ENCODE results near the gene RET. TPM values are rescaled to one million over a fixed set of nuclear protein-coding genes. Genes with fewer than 3 reads are reported as not detected.

RET gene
- total RNA-seq, 1 experiment from 2014 or later = 68.0 TPM

DNA sequence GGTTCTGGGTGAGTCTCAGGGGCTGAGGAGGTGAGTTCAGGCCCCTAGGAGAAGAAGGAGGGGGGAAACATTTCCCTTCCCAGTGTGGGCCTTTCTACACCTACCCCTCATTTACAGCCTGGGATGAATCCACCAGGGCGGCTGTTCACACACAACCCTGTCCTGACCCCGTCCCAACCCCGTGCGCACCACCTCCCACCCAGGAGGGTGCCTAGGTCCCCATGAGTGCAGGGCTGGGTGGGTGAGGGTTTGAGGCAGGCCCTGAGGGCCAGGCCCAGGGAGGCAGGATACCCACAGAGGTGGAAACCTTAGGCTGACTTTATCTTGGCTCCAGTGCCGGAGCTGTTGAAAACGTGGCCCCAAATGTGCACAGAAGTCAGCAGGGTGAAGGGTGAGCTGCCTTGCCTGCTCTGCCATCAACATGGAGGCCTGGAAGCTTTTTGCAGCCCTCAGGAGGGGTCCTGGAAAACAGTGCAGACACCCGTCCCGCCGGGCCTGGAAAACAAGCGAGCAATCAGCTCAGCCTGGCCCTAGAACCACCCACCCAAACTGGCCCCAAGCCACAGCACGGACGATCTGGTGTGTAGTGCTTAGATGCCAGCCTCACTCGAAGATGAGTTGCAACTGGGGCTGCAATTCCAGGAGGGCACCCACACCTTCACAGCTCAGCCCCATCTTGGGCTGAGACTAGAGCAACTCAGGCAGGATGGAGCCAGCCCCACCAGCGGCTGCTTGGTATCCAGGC, 9.3 kb upstream of the RET start:
- CTCF ChIA-PET = no interaction called here
- no peak for TF ChIP-seq EZH2 (IDR thresholded peaks at IDR 0.05; ENCODE audit: borderline replicate concordance, low read depth, low read length, poor library complexity, severe bottlenecking)
- TF ChIP-seq, protein P1, sequence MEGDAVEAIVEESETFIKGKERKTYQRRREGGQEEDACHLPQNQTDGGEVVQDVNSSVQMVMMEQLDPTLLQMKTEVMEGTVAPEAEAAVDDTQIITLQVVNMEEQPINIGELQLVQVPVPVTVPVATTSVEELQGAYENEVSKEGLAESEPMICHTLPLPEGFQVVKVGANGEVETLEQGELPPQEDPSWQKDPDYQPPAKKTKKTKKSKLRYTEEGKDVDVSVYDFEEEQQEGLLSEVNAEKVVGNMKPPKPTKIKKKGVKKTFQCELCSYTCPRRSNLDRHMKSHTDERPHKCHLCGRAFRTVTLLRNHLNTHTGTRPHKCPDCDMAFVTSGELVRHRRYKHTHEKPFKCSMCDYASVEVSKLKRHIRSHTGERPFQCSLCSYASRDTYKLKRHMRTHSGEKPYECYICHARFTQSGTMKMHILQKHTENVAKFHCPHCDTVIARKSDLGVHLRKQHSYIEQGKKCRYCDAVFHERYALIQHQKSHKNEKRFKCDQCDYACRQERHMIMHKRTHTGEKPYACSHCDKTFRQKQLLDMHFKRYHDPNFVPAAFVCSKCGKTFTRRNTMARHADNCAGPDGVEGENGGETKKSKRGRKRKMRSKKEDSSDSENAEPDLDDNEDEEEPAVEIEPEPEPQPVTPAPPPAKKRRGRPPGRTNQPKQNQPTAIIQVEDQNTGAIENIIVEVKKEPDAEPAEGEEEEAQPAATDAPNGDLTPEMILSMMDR (conservative IDR thresholded peaks at IDR 0.05; ENCODE audit: low read depth, low read length) = no peak
- H3K27me3 ChIP-seq (replicated peaks; ENCODE audit: insufficient read depth, low read depth, low read length, poor library complexity) = no peaks in the 10 kb centered on the region
- POLR2A ChIA-PET (ENCODE audit: low non-redundant PET) = no interaction called here
- intact Hi-C loops (cut with micrococcal nuclease; ENCODE audit: unreplicated experiment) = no loop called here
- no peaks in the 10 kb centered on the region for H3K9me3 ChIP-seq (ENCODE audit: low read depth, low read length, poor library complexity, severe bottlenecking)
- no TSS peak for BruUV-seq (replicated peaks)
- no peak for DNase-seq (ENCODE audit: low spot score)
- no peak overlapping the region for H3K4me3 ChIP-seq (ENCODE audit: low read depth, low read length, poor library complexity, severe bottlenecking)
- H3K36me3 ChIP-seq (ENCODE audit: insufficient read depth, low read length, poor library complexity, severe bottlenecking) = no peaks in the 10 kb centered on the region
- H3K4me1 ChIP-seq (ENCODE audit: insufficient read depth, low read length, poor library complexity, severe bottlenecking) = peaks cover 14% of the 10 kb centered on the region
- no peak overlapping the region for H3K27ac ChIP-seq (ENCODE audit: low read depth, low read length, poor library complexity, severe bottlenecking)

DNA sequence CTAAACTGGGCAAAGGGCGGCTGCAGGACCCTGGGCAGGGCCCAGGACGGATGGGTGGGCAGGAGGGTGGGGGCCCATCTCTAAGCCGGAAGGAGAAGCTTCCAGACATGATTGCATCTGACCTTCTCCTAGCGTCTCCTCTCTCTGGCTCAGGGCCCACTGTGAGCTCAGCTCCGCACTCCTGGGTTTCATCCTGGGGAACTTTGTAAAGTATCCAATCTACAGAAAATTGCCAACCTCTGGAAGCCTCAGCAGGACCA, 8.8 kb upstream of the RET start:
- ChIA-PET CTCF (no interaction called here), POLR2A (ENCODE audit: low non-redundant PET) (no interaction called here)
- no peak for DNase-seq (ENCODE audit: low spot score)
- Histone ChIP-seq H3K27ac (ENCODE audit: low read depth, low read length, poor library complexity, severe bottlenecking) (no peak overlapping the region), H3K27me3 (replicated peaks; ENCODE audit: insufficient read depth, low read depth, low read length, poor library complexity) (no peaks in the 10 kb centered on the region), H3K36me3 (ENCODE audit: insufficient read depth, low read length, poor library complexity, severe bottlenecking) (no peaks in the 10 kb centered on the region), H3K4me3 (ENCODE audit: low read depth, low read length, poor library complexity, severe bottlenecking) (no peak overlapping the region), H3K4me1 (ENCODE audit: insufficient read depth, low read length, poor library complexity, severe bottlenecking) (peaks cover 14% of the 10 kb centered on the region), H3K9me3 (ENCODE audit: low read depth, low read length, poor library complexity, severe bottlenecking) (no peaks in the 10 kb centered on the region)
- TF ChIP-seq EZH2 (IDR thresholded peaks at IDR 0.05; ENCODE audit: borderline replicate concordance, low read depth, low read length, poor library complexity, severe bottlenecking) = no peak
- TF ChIP-seq, protein P1 (conservative IDR thresholded peaks at IDR 0.05; ENCODE audit: low read depth, low read length) = no peak
- BruUV-seq (replicated peaks) = no TSS peak
- intact Hi-C loops (cut with micrococcal nuclease; ENCODE audit: unreplicated experiment) = no loop called here

DNA sequence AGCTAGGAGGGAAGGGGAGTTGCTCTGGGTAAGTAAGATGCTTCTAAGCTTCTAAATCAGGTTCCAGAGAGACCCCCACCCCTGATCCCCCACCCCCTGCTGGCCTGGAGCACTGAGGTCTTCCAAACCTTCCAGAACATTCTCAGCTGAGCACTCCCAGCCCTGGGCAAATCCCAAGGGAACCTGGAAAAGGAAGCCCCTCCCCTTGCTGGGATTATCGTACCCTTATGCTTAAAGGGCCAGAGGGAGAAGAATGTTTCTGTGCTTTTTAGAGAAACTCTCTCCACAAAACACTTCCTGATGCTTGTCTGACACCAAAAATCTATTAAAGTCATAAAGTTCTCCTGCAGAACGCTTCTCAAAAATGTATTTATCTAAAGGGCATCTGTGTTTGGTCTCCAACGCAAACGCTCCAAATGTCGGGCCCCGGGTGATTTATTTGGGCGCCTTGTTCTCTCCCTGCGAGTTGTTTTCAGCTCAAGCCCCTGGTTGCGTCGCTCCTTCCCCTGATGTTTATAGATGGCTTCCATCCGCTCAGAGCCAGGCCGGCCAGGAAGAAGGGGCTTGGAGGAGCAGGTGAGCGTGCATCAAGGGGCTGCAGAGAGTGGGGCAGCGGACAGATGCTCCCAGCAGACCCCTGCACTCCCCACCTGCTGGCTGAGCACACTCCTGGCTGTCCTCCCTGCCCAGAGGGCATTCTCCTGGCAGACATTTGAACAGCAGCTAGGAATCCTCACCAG, 8.2 kb upstream of the RET start:
- ChIA-PET CTCF (no interaction called here), POLR2A (ENCODE audit: low non-redundant PET) (no interaction called here)
- BruUV-seq (replicated peaks) = no TSS peak
- H3K36me3 ChIP-seq (ENCODE audit: insufficient read depth, low read length, poor library complexity, severe bottlenecking) = no peaks in the 10 kb centered on the region
- H3K27me3 ChIP-seq (replicated peaks; ENCODE audit: insufficient read depth, low read depth, low read length, poor library complexity) = no peaks in the 10 kb centered on the region
- no peaks in the 10 kb centered on the region for H3K9me3 ChIP-seq (ENCODE audit: low read depth, low read length, poor library complexity, severe bottlenecking)
- intact Hi-C loops (cut with micrococcal nuclease; ENCODE audit: unreplicated experiment) = no loop called here
- H3K4me1 ChIP-seq (ENCODE audit: insufficient read depth, low read length, poor library complexity, severe bottlenecking) = peaks cover 14% of the 10 kb centered on the region
- no peak for DNase-seq (ENCODE audit: low spot score)
- H3K27ac ChIP-seq (ENCODE audit: low read depth, low read length, poor library complexity, severe bottlenecking) = no peak overlapping the region
- H3K4me3 ChIP-seq (ENCODE audit: low read depth, low read length, poor library complexity, severe bottlenecking) = no peak overlapping the region
- TF ChIP-seq EZH2 (IDR thresholded peaks at IDR 0.05; ENCODE audit: borderline replicate concordance, low read depth, low read length, poor library complexity, severe bottlenecking) = no peak
- TF ChIP-seq, protein P1 (conservative IDR thresholded peaks at IDR 0.05; ENCODE audit: low read depth, low read length) = no peak
